Fibroblast of upper back skin (primary cell): ENCODE measurements around the gene ALOX5AP.
A peak's percentile ranks its signal among the peaks of the same experiment; 100 is the strongest.

Experiments
- DNase-seq: peaks from one replicate; pipeline ENCODE4 v3.0.0-alpha.2; 2013

ALOX5AP gene

GRCh38 chr13:30735025-30735871 lies at the start of gene ALOX5AP:
Gene ALOX5AP, plus strand, starts transcription at chr13:30735543. Its CDS starts 63 bp downstream, at chr13:30735606.
- peak; percentile 32 for DNase-seq

- no peak for DNase-seq
These were observed 49.4 kb upstream of the ALOX5AP start for GRCh38 chr13:30685987-30686386.

GRCh38 chr13:30687601-30688000 lies 47.7 kb upstream of the ALOX5AP start:
- no peak for DNase-seq

DNA sequence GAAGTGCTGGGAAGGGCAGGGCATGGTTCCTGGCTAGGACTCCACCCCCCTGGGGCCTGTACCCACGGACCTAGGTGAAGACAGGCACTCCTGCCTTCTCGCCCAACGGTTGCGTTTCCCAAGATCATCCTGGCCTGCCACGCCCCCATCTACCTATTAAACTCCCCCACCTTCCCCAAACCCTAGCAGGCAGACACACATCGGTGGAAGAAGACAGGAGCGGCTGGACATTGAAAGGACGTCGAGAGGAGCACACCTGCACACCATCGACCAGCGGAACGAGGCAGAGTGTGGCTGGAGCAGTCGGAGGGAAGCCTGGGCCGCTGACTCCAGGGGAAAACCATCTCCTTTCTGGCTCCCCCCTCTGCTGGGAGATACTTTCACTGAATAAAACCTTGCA lies 45.6 kb upstream of the ALOX5AP start:
- no peak for DNase-seq

- peak; percentile 98 for DNase-seq
These were observed 44.8 kb upstream of the ALOX5AP start for GRCh38 chr13:30690282-30691188.

- no peak for DNase-seq
These were observed 43.2 kb upstream of the ALOX5AP start for GRCh38 chr13:30692113-30692512.

GRCh38 chr13:30696278-30697176 lies 38.8 kb upstream of the ALOX5AP start:
- DNase-seq = peak; percentile 58

- no peak for DNase-seq
These were observed 38.0 kb upstream of the ALOX5AP start for GRCh38 chr13:30697177-30697953.

GRCh38 chr13:30697996-30698401 lies 37.3 kb upstream of the ALOX5AP start:
- DNase-seq = peak; percentile 89

GRCh38 chr13:30698488-30699005 lies 36.8 kb upstream of the ALOX5AP start:
- DNase-seq = no peak

GRCh38 chr13:30700364-30700763 lies 35.0 kb upstream of the ALOX5AP start:
- no peak for DNase-seq

- DNase-seq = no peak
These were observed 33.3 kb upstream of the ALOX5AP start for GRCh38 chr13:30702006-30702405.

- no peak for DNase-seq
These were observed 30.7 kb upstream of the ALOX5AP start for GRCh38 chr13:30704596-30704995.

DNA sequence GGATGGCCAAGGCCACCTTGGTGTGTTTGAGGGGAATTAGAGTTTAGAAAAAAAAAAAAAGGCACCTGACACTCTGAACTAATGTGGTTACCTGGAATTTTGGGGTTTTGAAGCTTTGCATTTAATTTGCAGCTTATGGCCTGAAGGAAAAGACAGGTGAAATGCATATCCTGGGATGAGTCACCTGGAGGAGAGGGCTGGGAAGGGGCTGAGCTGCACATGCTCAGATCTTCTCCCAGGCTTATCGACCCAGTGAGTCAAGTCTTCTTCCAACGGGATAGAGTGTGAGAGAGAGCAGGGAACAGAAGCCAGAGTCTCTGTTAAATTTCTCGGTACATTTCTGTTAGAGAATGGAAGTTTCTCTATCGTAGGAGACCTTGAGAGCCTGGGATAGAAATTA lies 29.7 kb upstream of the ALOX5AP start:
- no peak for DNase-seq

DNA sequence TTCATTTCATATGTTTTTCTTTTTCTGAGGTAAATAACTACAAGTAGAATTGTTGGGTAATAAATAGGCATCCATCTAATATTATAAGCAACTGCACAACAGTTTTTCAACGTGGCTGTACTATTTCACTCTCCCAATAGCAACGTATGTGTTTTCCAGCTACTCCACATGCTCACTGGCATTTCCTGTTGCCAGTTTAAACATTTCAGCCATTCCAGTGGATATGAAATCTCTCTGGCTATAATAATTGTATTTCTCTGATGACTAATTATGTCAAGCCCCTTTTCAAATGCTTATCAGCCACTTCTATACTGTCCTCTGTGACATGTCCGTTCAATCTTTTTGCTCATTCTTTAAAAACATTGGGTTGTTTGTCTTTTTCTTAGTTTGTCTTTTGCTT lies 26.8 kb upstream of the ALOX5AP start:
- DNase-seq = peak; percentile 74

GRCh38 chr13:30710442-30710841 lies 24.9 kb upstream of the ALOX5AP start:
- no peak for DNase-seq

- peak; percentile 42 for DNase-seq
These were observed 24.0 kb upstream of the ALOX5AP start for GRCh38 chr13:30711375-30711774.

DNA sequence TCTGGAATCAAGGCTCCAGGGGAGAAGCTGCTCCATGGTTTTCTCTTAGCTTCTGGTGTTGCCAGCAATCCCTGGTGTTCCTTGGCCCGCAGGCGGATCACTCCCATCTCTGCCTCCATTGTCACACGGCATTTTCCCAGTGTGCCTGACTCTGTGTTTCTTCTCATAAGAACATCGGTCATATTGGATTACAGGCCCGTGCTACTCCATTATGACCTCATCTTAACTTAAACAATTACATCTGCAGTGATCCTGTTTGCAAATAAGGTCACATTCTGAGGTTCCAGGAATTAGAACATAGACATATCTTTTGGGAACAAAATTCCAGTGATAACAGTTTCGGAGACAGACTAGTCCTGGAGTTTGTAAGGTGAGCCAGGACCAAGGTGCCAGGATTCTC lies 23.5 kb upstream of the ALOX5AP start:
- DNase-seq = no peak

DNA sequence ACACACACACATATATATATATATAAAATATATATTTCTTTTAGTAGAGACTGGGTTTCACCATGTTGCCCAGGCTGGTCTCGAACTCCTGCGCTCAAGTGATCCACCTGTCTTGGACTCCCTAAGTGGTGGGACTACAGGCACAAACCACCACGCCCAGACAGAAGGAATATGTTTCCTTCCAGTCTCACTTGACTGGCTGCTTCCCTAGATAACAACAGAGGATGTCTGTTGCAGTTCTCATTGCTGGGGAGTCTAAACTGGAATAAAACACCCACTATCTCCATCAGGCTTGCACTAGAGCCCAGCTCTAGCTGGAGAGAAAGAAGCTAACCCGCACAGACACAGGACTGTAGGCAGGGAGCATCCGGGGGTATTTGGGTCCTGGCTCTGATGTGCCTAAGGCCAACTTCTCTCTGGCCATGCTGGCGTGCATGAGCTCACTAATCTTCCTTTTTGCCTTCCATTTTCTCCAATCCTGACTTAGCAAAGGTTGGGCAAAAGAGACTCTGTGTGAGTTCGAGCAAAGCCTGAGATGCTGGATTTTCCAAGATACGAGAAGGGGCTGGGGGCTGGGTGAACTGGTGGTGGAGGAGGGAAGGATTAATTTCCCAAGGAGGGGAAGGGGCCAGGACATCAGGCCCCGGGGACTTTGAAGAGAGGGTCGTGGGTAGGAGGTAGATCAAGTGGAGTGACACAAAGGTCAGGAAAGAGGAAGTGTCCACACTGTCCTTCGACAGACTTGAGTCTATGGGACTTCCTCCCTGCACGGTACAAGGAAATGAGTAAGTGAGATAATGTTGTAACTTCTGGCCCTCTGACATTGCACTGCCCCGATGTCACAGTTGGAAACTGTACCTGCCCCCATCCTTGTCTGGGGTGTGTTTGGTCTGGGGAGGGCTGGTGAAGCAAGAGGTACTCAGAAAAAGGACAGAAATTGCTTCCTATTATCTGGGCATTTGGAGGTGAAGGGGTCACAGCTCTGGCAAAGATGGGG lies 22.5 kb upstream of the ALOX5AP start:
- DNase-seq = no peak

GRCh38 chr13:30714629-30715371 lies 20.5 kb upstream of the ALOX5AP start:
- no peak for DNase-seq
